Epithelial cell of prostate (primary cell): Measurements from ENCODE around the gene HPCAL1.

Experiments used
- DNase-seq: peaks from one replicate; pipeline ENCODE4 v3.0.0-alpha.2; 2011; ENCODE audit warnings: low read depth, low spot score
- H3K27ac ChIP-seq: fragments of 450-650 bp; 2 replicates; pipeline ENCODE4 v1.5.1; 2017; ENCODE audit warnings: mild to moderate bottlenecking

Gene HPCAL1

DNA sequence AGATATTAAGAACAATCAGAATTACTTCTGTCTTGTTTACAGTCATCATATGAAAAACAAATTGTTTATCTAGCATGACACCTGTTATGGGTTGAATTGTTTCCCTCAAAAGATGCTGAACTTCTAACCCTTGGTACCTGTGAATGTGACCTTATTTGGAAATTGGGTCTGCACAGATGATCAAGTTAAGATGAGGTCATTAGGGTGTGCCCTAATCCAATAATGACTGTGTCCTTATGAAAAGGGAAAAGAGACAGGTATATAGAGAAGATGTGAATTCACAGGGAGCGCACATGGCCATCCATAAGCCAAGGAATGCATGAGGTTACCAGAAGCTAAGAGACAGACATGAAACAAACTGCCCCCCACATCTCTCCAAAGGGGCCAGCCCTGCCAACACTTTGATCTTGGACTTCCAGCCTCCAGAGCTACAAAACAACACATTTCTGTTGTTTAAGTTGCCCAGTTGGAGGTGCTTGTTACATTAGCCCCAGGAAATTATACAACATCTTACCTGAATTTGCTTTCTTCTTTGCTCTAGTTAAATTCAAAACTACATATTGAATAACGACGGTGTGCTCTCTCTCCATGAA lies 2.3 kb upstream of the HPCAL1 start:
- peak overlapping the region; percentile 13 for H3K27ac ChIP-seq
- DNase-seq = no peak

DNA sequence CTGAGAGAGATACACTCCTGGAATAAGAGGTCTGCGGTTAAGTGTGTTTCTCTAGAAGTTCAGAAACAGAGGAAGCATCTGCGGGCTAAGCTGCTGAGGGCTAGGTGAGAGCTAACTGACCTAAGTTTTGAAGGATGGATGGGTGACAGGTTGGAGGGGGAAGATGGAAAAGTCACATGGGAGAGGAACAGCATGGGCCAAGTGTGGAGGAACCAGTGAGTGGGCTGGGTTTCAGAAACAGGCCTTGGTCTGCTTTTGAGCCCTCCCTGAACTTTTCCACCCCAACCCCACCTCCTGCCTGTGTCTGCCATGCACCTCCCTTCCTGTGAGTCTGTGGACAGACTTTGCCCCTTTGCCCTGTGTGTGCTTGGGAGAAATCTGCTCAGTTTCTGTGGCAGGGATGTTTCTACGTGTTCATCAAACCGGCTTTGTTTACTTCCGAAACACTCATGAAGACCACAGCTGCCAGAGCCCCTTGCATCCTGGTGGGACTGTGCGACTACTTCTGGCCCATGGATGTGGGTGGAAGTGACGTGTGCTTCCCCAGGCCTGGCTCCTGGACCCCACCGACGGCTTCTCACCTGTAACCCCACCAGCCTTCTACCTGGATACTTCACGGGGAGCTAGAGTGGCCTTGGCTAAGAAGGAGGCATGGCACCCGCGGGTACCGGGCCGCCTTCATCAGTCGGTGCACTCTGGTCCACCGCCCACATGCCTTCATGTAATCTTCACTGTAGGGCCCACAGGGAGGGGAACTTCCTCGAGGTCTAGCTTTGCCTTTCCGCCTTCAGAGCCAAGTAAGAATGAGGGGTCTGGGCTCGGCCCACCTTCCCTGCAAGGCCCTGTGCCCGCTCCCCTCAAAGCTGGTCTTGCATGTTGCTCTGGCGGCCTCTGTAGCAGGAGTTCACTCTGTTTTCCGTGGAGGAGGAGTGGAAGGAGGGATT lies 1.4 kb upstream of the HPCAL1 start:
- H3K27ac ChIP-seq = peak overlapping the region; percentile 13
- no peak for DNase-seq

DNA sequence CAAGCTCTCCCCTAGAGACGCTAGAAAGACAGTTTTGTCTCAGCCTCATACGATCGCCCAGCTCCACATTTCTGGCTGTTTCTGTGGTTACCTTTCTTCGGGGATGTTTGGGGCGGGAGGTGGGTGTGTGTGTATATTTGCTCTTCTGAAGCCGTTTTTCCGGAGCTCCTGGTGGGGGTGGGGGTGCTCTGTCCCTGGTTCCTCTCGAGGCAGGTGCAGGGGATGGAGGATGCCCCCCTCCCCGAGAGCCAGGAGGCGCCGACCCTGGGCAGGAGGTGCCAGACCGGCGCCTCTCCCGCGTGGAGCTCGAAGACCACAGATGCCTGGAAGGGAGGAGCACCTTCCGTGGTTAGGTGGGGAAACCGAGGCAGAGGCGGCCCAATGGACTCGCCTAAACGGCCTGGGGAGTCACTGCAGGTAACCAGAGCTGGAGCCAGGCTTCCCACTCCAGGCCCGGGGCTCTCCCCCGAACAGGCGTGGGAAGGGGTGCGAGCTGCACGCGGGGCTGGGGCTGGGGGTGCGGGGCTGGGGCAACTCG lies 694 bp upstream of the HPCAL1 start:
- H3K27ac ChIP-seq = peak overlapping the region; percentile 43
- DNase-seq = no peak

DNA sequence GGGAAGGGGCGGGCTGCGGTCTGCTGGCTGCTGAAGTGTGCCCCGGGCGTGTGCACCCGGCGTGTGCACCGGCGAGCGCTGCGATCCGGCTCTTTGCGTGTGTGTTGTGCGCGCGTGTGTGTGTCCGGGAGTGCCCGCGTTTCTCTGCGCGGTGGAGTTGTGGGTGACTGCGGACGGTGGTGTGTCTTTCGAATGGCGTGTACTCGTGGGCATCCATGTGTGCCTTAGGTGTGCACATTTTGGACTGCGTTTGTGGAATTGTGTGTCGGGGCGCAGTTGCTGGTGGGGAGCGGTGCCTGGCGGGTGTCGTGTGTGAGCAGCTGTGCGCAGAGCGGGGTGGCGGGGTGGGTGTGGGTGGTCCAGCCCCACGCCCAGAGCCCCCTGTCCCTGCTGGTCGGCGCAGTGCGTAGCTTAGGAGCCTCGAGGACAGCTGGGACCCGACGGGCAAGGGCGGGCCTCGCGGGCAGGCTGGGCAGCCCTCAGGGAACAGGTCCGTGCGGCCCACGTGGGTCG lies 533 bp downstream of the HPCAL1 start:
- peak overlapping the region; percentile 43 for H3K27ac ChIP-seq
- no peak for DNase-seq

DNA sequence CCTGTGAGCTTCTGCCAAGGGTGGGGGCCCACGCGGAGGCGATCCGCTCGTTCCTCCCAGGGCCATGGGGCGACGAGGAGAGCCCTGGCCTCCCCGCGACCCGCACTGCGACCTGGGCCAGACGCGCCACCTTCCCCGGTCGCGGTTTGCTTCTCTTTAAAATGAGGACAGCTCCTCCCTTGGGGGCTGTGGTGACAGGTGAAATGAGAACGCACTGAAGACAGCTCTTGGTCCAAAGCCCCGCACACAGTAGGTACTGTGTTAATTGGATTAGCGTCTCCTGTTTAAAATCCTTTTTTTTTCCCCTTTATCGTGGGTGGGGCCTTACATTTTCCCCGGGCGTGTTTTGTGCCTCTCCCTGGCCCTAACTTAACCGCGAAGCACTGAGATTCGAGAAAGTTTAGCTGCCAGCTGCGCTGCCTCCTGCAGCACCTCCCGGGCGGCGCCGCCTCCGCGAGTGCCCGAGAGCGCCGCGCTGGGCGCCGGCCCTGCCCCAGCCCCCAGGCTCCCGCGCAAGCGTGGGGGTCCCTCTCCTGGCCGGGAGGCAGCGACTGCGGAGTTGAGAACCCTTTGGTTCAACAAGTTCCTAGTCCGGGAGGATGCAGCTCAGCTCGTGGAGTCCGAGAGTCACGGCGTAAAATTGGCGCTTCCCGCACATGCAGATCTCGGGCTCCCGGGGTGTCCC lies 1.1 kb downstream of the HPCAL1 start:
- no peak for DNase-seq
- H3K27ac ChIP-seq = no peak overlapping the region

DNA sequence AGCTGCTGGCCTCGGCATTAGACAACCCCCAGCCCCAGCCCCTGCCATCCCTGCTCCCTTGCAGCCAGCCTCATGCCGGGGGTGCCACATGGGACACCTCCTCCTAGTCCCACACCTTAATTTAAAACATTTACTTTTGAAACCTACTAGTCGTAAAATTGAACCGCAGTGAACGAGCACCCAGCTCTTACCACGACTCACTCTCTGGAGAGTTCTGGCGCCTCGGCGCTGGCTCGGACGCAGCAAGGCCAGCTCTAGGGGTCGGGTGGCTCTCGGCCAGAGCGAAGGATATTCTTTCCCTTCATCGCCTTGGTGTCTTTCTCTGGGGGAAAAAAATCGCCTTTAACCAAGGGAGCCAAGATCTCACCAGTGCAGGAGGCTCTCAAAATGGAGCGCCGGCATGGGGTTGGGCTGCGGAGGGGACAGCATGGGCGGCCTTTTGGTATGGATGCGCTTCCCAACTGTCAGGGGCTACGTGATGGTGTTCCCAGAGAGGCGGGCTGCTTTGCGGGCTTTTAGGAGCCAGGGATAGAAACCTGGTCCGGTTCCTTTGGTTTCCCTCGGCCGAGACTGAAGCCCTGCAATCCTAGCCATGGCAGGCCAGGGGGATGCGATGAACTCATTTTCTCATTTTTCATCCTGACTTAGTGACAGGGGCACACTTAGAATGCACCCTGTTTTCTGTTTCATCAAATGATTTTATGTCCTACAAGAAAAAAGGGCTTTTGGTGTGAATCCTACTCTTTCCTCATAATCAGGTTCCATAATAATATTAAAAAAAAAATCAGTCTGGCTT lies 2.0 kb downstream of the HPCAL1 start:
- no peak for DNase-seq
- H3K27ac ChIP-seq = no peak overlapping the region

DNA sequence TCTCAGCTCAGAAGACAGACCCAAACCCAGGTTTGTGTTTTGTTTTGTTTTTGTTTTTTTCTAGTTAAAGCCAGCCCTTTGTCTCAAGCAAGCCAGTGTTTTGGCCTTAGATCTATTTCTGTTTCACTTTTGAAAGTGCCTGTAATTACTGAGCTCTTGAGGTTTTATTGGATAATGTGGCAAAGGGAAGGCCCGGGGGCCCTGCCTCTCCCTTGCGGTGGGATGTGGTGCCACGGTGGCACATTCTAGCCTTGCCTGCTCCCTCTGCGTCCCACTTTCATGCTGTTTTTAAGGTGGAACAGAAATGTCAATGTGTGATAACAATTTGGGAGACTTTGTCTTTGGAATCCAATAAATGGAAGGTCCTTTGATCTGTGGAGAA lies 2.5 kb downstream of the HPCAL1 start:
- H3K27ac ChIP-seq = no peak overlapping the region
- DNase-seq = no peak

DNA sequence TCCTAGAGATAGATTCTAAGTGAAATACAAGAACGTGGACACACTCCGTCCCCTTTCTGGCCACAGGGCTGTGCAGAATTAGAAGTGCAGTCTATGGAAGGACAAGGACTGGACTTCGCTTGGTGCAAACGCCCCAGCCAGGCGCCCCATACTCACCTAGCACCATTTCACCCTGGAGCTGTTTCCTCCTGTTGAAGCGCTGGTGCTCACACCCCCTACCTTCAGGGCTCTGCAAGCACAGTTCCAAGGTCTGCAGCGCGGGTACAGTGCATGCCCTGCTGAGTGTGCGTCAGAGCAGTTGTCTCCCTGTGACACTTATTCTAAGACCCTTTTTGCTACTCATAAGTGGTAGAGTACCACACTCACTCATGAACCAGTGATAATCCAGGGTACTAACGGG lies 3.0 kb downstream of the HPCAL1 start:
- no peak for DNase-seq

DNA sequence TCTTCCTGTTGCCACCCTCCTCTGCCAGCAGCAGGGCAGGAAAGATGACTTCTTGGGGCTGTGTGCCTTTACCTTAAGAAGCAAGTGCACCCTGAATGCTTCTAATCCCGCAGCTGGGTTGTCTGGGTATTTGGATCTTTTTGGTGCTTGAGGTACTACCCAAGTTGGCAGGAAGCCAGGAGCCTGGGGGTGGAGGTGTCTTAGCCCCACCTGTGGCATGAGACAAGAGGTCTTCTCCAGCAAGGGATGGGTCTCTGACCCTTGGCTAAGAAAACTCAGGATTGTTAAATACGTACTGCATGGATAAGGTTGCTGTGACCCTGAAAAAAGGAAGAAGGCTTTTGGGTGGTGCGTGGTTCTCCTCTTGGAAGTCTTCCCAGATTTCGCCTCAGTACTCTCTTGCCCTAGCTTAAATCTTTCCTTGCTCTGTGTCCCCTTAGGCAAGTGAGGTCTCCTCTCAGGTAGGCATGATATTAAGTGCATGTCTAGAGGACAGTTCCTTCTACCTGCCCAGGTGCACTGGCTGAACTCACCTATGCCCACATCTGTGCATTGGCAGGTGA lies 4.3 kb downstream of the HPCAL1 start:
- DNase-seq = no peak
- no peak overlapping the region for H3K27ac ChIP-seq

More for the DNA sequence above, 3.0 kb downstream of the HPCAL1 start:
- H3K27ac ChIP-seq = no peak overlapping the region

DNA sequence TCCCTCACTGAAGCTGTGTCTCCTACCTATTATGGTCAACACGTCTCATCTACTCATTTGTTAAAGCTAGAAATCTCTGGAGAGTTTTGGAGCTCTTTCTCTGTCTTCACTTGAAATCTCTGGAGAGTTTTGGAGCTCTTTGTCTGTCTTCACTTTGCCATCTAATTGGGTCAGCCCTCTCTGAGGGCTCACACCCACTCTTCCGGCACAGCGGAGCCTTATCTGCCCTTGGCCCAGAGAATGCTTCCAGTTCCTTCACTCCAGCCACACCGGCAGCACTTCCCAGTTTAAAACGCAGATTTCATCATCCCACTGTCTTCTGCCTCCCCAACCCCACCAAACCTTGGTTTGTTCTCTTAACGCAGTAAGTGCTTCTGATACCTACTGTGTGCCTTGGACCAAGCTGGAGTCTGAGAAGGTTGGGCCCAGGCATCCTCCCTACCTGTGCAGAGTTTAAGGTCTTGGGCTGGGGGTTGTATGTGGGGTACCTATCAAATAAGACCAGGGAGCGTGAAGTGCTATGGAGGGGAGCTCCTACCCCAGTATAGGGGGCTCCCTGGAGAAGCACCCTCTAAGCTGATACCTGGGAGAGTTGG lies 5.0 kb downstream of the HPCAL1 start:
- no peak for DNase-seq
- no peak overlapping the region for H3K27ac ChIP-seq

DNA sequence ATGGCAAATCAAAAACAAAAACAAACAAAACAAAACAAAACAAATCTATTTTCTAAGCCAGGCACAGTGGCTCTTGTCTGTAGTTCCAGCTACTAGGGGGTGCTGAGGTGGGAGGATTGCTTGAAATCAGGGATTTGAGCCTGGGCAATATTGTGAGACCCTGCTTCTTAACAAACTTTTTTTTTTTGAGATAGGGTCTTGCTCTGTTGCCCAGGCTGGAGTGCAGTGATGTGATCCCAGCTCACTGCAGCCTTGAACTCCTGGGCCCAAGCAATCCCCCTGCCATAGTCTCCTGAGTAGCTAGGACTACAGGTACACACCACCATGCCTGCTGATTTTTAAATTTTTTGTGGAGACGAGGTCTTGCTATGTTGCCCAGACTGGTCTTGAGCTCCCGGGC lies 6.2 kb downstream of the HPCAL1 start:
- H3K27ac ChIP-seq = no peak overlapping the region
- DNase-seq = no peak

DNA sequence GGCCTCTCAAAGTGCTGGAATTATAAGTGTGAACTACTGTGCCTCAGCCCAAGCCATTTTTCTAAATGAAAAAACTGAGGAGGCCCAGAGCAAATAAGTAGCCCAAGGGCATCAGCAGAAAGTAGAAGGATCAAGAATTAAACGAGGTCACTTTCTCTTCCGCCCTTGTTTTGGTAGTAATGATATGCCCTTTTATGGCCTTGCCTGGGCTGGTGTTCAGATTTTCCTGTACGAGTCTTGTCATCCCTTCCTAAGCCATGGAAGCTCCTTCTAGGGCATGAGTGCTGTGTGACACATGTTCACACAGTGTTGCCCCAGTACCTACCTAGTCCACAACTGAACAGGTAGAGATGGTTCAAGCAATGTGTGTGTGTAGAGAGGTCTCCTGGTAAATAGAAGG lies 6.6 kb downstream of the HPCAL1 start:
- no peak for DNase-seq

DNA sequence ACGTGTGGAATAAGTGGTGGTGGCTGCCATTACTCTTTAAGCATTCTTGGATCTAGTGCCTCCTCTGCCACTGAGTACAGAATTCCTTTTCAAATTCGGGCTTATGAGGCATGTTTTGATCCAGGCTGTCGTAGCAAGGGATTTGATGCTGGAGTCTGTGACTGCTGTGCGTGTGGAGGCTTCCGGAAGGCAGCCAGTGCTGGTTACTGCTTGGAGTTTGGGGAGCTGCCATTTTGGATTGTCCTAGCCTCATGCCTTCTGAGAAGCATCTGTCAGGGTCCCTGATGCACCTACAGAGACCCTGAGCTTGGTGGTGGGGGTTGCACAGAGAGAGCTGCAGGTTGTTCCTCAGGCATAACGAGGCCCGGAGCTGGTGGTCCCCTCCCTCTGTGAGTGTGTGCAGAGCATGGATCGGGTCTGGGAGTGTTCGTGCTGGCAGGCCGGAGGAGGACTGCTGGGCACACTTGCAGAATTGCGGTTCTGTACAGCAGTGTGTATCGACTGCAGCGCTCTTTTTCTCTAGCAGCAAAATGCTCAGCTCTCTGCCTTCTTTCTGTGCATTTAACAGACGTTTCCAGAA lies 7.7 kb downstream of the HPCAL1 start:
- no peak overlapping the region for H3K27ac ChIP-seq
- DNase-seq = no peak

More for the DNA sequence above, 6.6 kb downstream of the HPCAL1 start:
- no peak overlapping the region for H3K27ac ChIP-seq

DNA sequence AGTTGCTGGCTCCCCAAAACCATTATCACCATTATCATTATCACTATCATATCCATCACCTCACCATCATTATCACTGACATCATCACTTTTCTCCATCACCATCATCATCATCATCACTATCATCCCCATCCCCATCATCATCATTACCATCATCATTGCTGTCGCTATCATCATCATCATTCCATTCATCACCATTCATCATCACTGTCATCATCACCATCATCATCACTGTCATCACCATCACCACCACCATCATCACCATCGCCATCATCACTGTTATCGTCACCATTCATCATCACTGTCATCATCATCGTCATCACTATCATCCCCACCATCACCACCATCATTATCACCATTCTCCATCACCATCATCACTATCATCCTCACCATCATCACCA lies 9.0 kb downstream of the HPCAL1 start:
- DNase-seq = no peak

DNA sequence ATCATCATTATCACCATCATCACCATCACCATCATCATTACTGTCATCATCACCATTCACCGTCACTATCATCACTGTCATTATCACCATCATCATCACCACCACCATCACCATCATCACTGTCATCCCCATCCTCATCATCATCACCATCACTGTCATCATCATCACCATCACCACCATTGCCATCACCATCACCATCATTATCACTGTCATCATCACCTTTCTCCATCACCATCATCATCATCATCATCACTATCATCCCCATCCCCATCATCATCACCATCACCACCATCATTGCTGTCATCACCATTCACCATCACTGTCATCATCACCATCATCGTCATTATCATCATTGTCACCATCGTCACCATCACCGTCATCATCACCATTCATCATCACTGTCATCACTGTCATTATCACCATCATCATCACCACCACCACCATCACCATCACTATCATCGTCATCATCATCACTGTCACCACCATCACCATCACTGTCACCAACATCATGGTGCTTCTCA lies 9.8 kb downstream of the HPCAL1 start:
- no peak for DNase-seq
- H3K27ac ChIP-seq = no peak overlapping the region

More for the DNA sequence above, 9.0 kb downstream of the HPCAL1 start:
- H3K27ac ChIP-seq = no peak overlapping the region

DNA sequence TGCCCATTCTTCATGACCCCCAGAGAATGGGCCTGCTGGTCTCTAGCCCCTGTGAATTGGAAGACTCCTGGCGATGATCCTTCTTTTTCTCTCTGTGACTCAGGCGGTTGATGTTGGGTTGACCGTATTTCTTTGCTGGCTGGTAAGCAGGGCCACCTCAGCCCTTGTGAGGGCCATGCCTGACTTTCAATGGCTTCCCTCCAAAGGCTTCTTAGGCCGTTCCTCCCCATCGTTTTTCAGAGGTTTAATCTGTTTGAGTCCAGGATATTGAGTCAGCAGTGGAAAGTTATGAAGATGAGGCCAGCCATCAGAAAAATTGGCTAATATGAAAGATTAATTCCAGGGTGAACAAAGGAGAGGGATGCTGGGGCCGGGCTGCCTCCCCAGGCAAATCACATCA lies 13.6 kb downstream of the HPCAL1 start:
- H3K27ac ChIP-seq = no peak overlapping the region
- DNase-seq = no peak

DNA sequence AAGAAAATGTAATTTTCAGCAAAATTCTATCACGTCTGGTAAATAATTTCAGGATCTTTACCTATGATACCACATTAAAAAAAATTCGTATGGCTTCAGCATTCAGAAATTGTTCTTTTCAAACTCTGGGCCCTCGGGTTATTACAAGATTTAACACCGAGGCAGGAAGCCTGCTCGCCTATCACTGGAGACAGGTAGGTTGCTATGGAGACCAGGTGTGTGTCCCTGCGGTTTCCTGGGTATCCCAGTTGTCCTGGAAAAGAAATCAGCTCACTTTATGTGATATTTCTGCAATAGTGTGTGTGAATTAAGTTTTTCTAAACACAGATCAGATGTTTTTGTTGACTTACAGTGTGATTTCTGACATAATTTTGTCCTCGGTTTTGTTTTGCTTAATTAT lies 14.2 kb downstream of the HPCAL1 start:
- DNase-seq = no peak
- no peak overlapping the region for H3K27ac ChIP-seq

DNA sequence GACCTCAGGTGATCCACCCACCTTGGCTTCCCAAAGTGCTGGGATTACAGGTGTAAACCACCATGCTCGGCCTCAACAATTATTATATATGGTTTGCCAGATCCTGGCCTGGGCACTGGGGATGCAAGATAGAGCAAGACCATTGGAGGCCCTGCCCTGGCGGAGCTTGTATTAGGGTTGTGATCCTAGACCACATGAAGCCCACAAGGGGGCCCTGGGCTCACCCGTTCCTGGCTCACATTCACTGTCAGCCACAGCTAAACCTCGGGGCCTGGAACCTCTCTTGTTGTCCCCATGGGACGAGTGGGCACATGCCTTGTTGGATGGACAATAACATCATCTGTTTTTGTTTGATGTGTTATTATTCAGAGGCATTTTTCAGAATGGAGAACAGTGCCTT lies 14.9 kb downstream of the HPCAL1 start:
- H3K27ac ChIP-seq = no peak overlapping the region
- DNase-seq = no peak

DNA sequence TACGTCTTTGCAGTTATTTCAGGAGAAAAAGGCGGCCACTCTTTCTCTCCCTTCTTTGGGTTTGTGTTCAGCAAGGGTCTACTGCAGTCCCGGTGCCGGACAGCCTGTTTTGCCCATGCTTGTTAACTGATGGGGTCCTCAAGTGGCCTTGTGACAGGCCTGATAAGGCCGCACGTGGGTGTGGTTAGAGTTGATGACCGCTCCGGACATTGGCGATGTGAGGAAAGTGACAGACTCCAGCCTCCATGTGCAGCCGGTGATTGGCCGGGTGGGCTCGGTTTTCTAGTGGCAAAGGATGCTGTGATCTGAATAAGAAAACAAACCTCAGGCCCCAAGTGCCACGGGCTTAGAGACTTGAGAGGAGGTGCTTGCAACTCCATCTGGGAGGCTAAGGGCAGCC lies 15.6 kb downstream of the HPCAL1 start:
- H3K27ac ChIP-seq = no peak overlapping the region
- DNase-seq = no peak
